ENCODE measurements around the gene NEDD4. TPM values are rescaled to one million over a fixed set of nuclear protein-coding genes. Genes with fewer than 3 reads are reported as not detected.
"Not testable (repeated sequence)": the region's sequence is repeated elsewhere in the genome, so short reads cannot be mapped to it uniquely, and the experiment has no call there.

NEDD4 gene
- total and polyA plus RNA-seq, 7 donors = 3.2 to 28.6 (median 19.4) TPM

DNA sequence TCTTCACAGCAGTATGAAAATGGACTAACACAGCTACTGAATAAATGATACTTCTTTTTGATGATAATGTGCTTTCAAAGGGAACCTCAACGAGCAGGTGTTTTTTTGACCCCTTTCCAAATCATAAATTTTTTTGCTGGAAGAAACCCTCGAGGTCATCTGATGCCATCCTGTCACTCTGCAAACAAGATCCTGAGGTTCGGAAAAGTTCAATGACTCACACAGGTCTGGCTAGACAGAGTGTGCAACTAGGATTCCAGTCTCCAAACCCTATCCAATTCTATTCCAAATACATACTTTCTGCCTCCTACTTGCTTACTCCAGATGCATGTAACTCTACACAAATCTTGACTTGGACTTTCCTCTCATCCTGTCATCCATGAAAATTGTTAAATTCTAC lies 124.7 kb downstream of the NEDD4 start:
- TF ChIP-seq POLR2A (IDR thresholded peaks at IDR 0.05) (no peak), POLR2AphosphoS5 (IDR thresholded peaks at IDR 0.05) (no peak), CTCF (IDR thresholded peaks at IDR 0.05) (no peak), EP300 (IDR thresholded peaks at IDR 0.05) (no peak)

DNA sequence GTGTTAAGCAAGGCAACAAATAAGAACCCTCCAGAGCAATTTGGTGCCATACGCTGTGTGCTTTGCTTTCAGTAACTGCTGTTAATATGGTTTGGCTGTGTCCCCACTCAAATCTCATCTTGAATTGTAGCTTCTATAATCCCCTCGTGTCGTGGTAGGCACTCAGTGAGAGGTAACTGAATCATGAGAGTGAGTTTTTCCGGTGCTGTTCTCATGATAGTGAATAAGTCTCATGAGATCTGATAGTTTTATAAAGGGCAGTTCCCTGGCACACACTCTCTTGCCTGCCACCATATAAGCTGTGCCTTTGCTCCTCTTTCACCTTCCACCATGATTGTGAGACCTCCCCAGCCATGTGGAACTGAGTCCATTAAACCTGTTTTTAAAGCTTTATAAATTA lies 125.1 kb downstream of the NEDD4 start:
- H3K36me3 ChIP-seq, H3K9me3 ChIP-seq, H3K27me3 ChIP-seq, DNase-seq, H3K27ac ChIP-seq, H3K4me1 ChIP-seq, H3K4me3 ChIP-seq: not testable (repeated sequence)
- intact Hi-C loops (cut with DNase I) = loop anchor here (5.0 kb wide), 1 partner anchor 294 kb away; no protein-coding TSS in a partner anchor
- WGBS, 2 donors = 97% methylated on average over 4 of the region's 4 CpGs

More for the DNA sequence above, 124.7 kb downstream of the NEDD4 start:
- H3K27me3 ChIP-seq = no peaks in the 10 kb centered on the region
- no peaks in the 10 kb centered on the region for H3K36me3 ChIP-seq
- no peaks in the 10 kb centered on the region for H3K9me3 ChIP-seq
- WGBS, 2 donors = 30 to 75% methylated on average over 3 of the region's 3 CpGs
- no peak overlapping the region for H3K27ac ChIP-seq
- no peaks in the 10 kb centered on the region for H3K4me1 ChIP-seq
- no peak for DNase-seq
- intact Hi-C loops (cut with DNase I) = loop anchor here (5.0 kb wide), 1 partner anchor 294 kb away; no protein-coding TSS in a partner anchor
- H3K4me3 ChIP-seq = no peak overlapping the region

GRCh38 chr15:55863911-55864310 lies 129.5 kb downstream of the NEDD4 start:
- Histone ChIP-seq H3K36me3 (peaks cover 0 to 35% (median 8%) of the 10 kb centered on the region in 4 donors), H3K27me3 (no peaks in the 10 kb centered on the region), H3K4me1 (no peaks in the 10 kb centered on the region), H3K4me3 (no peak overlapping the region), H3K27ac (no peak overlapping the region), H3K9me3 (no peaks in the 10 kb centered on the region)
- TF ChIP-seq POLR2AphosphoS5 (IDR thresholded peaks at IDR 0.05) (no peak), CTCF (IDR thresholded peaks at IDR 0.05) (no peak)
- intact Hi-C loops (cut with DNase I) = no loop called here
- DNase-seq = no peak

GRCh38 chr15:55861115-55861514 lies 132.3 kb downstream of the NEDD4 start:
- intact Hi-C loops (cut with DNase I) = no loop called here
- WGBS, 2 donors = 94% methylated on average over 2 of the region's 2 CpGs

DNA sequence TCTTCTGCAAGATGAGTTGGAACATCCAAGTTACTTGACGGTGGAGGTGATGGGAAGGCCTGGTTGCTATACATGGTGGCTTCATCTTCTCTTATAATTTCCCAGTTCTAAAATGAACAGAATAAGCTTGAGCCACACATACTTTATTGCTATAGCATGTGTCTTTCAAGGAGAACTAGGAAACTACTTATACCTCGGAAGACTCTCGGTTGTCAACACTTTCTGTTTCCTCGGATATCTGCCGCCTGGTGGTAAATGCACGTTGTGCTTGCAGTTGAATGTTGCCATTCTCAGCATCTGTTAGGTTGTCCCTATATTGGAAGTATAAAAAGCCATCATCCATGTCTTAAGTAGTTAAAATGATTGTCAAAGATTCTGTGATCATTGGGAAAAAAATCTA lies 132.9 kb downstream of the NEDD4 start:
- no peaks in the 10 kb centered on the region for H3K4me1 ChIP-seq
- WGBS, 2 donors = 77 to 87% methylated on average over 6 of the region's 6 CpGs
- no peaks in the 10 kb centered on the region for H3K9me3 ChIP-seq
- intact Hi-C loops (cut with DNase I) = no loop called here
- TF ChIP-seq EP300 (IDR thresholded peaks at IDR 0.05) (no peak), CTCF (IDR thresholded peaks at IDR 0.05) (no peak), POLR2AphosphoS5 (IDR thresholded peaks at IDR 0.05) (no peak), POLR2A (IDR thresholded peaks at IDR 0.05) (no peak)
- H3K27me3 ChIP-seq = no peaks in the 10 kb centered on the region
- H3K4me3 ChIP-seq = no peak overlapping the region
- DNase-seq = no peak
- H3K36me3 ChIP-seq = peaks cover 0 to 59% (median 12%) of the 10 kb centered on the region in 4 donors
- no peak overlapping the region for H3K27ac ChIP-seq

More at GRCh38 chr15:55861115-55861514, 132.3 kb downstream of the NEDD4 start:
- Histone ChIP-seq H3K27me3 (no peaks in the 10 kb centered on the region), H3K27ac (no peak overlapping the region), H3K4me1 (no peaks in the 10 kb centered on the region), H3K4me3 (no peak overlapping the region), H3K9me3 (no peaks in the 10 kb centered on the region), H3K36me3 (peaks cover 0 to 53% (median 10%) of the 10 kb centered on the region in 4 donors)
- DNase-seq = no peak
- no peak for TF ChIP-seq CTCF (IDR thresholded peaks at IDR 0.05)
- no peak for TF ChIP-seq POLR2AphosphoS5 (IDR thresholded peaks at IDR 0.05)
- TF ChIP-seq POLR2A (IDR thresholded peaks at IDR 0.05) = no peak
- no peak for TF ChIP-seq EP300 (IDR thresholded peaks at IDR 0.05)
